Mucosa of rectum (tissue), 2 donors: ENCODE results near the gene OASL.

Experiments used
- H3K27ac ChIP-seq, 2 donors: one replicate each; pipeline ENCODE4 v1.7.0; 2013; ENCODE audit warnings: inconsistent platforms in 2 of 2, low read depth in 2 of 2, low read length in 2 of 2
- H3K27me3 ChIP-seq, 2 donors: one replicate each; pipeline ENCODE4 v1.7.0; 2013; ENCODE audit warnings: low read length in 2 of 2; ENCODE audit not compliant: control insufficient read depth in 2 of 2, insufficient read depth in 2 of 2
- H3K36me3 ChIP-seq, 2 donors: one replicate each; pipeline ENCODE4 v1.7.0; 2013; ENCODE audit warnings: low read length in 2 of 2; ENCODE audit not compliant: control insufficient read depth in 2 of 2, insufficient read depth in 2 of 2
- H3K4me1 ChIP-seq, 2 donors: one replicate each; pipeline ENCODE4 v1.7.0; 2013; ENCODE audit warnings: low read length in 2 of 2, mild to moderate bottlenecking in 1 of 2; ENCODE audit not compliant: control insufficient read depth in 2 of 2, insufficient read depth in 2 of 2
- H3K4me3 ChIP-seq, 2 donors: one replicate each; pipeline ENCODE4 v1.7.0; 2013; ENCODE audit warnings: low read length in 2 of 2
- H3K9ac ChIP-seq, 2 donors: one replicate each; pipeline ENCODE4 v1.7.0; 2013; ENCODE audit warnings: low read length in 2 of 2, low read depth in 1 of 2, mild to moderate bottlenecking in 1 of 2
- H3K9me3 ChIP-seq, 2 donors: one replicate each; pipeline ENCODE4 v1.7.0; 2013; ENCODE audit warnings: low read length in 2 of 2; ENCODE audit not compliant: control insufficient read depth in 2 of 2
- donor health status: healthy.
- donor health status: Normal muscosa, but diverticular disease.

Gene OASL

DNA sequence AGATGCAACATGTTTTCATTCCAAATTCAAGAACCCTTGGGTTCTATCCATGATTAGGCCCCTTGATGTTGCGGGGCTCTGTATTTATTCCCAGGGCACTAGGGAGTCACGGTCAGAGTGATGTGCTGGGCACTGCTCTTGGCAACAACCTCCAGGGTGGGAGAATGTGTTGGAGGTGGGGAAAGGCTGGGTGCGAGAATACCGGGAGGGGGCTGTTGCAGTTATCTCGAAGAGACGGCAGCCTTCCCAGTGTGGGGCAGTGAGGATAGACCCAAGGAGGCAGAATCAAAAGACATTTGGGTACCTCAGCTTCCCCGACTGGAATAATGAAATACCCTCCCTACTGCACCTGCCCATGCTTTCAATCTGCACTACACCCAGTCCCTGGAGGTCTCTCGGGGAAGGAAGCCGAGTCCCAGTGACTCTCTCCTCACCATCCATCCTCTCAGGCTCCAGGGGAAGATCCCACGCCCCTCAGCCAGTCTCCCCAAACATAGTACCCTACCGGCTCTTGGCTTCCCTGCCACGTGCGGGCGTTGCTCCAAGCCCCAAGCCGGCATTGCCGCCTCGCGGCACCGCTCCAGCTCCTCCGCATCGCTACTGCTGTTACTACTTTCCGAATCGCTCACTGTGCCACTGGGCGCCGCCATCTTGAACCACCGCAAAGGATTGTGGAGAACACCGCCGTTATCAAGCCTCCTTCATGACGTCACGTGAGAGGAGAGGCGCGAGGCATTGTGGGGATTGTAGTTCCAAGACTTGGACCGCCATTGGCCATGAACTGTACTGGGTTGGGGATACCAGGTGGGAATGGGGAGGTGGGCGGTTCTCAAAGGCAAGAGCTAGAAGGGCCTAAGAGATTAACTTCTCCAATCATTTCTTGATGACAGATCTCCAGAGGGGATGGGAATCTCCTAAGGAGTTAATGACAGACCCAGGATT, 22.9 kb downstream of the OASL start, which contains the start of gene C12orf43:
Gene C12orf43 (minus strand): TSS at position 663 of the 942 bp plus-strand sequence. CDS start 13 bp downstream, at position 650.
- H3K9ac ChIP-seq: peak within 1 kb of the TSS; percentile 76 to 81
- H3K4me3 ChIP-seq: peak within 1 kb of the TSS; percentile 87 to 96
- H3K36me3 ChIP-seq: peaks cover 12 to 16% of the 10 kb centered on the region in 2 donors
- H3K27ac ChIP-seq: peak within 1 kb of the TSS; percentile 13 to 72
- H3K9me3 ChIP-seq: no peaks in the 10 kb centered on the region
- no peaks in the 10 kb centered on the region for H3K27me3 ChIP-seq
- H3K4me1 ChIP-seq: peaks cover 5 to 12% of the 10 kb centered on the region in 2 donors

GRCh38 chr12:121013715-121014114, 25.3 kb downstream of the OASL start:
- H3K9me3 ChIP-seq: no peaks in the 10 kb centered on the region
- no peak overlapping the region for H3K9ac ChIP-seq
- peaks cover 21 to 34% of the 10 kb centered on the region in 2 donors for H3K36me3 ChIP-seq
- H3K4me1 ChIP-seq: peaks cover 5 to 12% of the 10 kb centered on the region in 2 donors
- H3K27ac ChIP-seq: no peak overlapping the region
- no peaks in the 10 kb centered on the region for H3K27me3 ChIP-seq
- H3K4me3 ChIP-seq: no peak overlapping the region

DNA sequence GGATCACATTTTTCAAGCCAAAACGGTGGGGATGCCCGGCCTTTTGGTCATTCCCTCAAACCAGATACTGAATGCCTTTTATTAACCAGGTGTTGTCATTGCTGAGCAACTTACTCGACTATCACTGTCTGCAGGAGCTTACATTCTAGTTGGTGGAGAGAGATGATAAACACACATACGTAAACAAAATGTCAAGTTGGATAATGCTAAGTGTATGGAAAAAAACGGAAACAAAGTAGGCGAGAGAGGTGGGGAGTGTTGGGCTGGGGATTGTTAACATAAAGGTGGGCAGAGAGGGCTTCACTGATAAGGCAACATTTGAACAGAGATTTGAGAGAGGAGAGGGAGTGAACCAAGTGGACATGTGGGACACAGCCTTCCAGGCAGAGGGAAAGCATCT, 27.2 kb downstream of the OASL start:
- Histone ChIP-seq H3K4me1 (peaks cover 5 to 12% of the 10 kb centered on the region in 2 donors), H3K27ac (no peak overlapping the region), H3K9ac (no peak overlapping the region), H3K9me3 (no peaks in the 10 kb centered on the region), H3K27me3 (no peaks in the 10 kb centered on the region), H3K36me3 (peaks cover 21 to 39% of the 10 kb centered on the region in 2 donors), H3K4me3 (no peak overlapping the region)

DNA sequence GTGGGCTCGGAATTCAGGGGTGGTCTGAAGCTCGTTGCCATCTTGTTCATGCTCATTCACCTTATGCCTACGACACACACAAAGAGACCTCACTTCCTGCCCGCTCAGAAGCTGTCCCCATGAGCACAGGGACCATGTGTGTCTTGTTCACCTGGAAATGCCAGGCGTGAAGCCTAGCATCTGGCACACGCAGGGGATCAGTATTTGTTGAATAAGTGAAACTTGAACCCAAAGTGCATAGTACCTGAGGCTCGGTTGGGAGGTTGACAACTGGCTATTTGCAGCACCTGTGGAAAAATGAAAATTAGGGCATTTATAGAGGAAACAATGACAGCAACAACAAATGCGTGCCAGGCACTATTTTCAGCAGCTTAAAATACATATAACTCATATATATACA, 28.2 kb downstream of the OASL start:
- Histone ChIP-seq H3K4me1 (peaks cover 4 to 9% of the 10 kb centered on the region in 2 donors), H3K27ac (no peak overlapping the region), H3K9me3 (no peaks in the 10 kb centered on the region), H3K9ac (no peak overlapping the region), H3K36me3 (peaks cover 21 to 39% of the 10 kb centered on the region in 2 donors), H3K4me3 (no peak overlapping the region), H3K27me3 (no peaks in the 10 kb centered on the region)

- Histone ChIP-seq H3K27ac (no peak overlapping the region), H3K9me3 (no peaks in the 10 kb centered on the region), H3K4me3 (no peak overlapping the region), H3K36me3 (peaks cover 26 to 45% of the 10 kb centered on the region in 2 donors), H3K27me3 (no peaks in the 10 kb centered on the region), H3K9ac (no peak overlapping the region), H3K4me1 (no peaks in the 10 kb centered on the region)
These were observed 29.3 kb downstream of the OASL start for GRCh38 chr12:121009741-121010140.

- Histone ChIP-seq H3K27me3 (no peaks in the 10 kb centered on the region), H3K4me1 (no peaks in the 10 kb centered on the region), H3K27ac (no peak overlapping the region), H3K9ac (no peak overlapping the region), H3K36me3 (peaks cover 37 to 54% of the 10 kb centered on the region in 2 donors), H3K9me3 (no peaks in the 10 kb centered on the region), H3K4me3 (no peak overlapping the region)
These were observed 30.5 kb downstream of the OASL start for GRCh38 chr12:121008347-121009098.

GRCh38 chr12:121005346-121005815, 33.7 kb downstream of the OASL start:
- Histone ChIP-seq H3K4me1 (no peaks in the 10 kb centered on the region), H3K4me3 (no peak overlapping the region), H3K9me3 (no peaks in the 10 kb centered on the region), H3K9ac (no peak overlapping the region), H3K27me3 (no peaks in the 10 kb centered on the region), H3K27ac (no peak overlapping the region), H3K36me3 (peaks cover 26 to 50% of the 10 kb centered on the region in 2 donors)

DNA sequence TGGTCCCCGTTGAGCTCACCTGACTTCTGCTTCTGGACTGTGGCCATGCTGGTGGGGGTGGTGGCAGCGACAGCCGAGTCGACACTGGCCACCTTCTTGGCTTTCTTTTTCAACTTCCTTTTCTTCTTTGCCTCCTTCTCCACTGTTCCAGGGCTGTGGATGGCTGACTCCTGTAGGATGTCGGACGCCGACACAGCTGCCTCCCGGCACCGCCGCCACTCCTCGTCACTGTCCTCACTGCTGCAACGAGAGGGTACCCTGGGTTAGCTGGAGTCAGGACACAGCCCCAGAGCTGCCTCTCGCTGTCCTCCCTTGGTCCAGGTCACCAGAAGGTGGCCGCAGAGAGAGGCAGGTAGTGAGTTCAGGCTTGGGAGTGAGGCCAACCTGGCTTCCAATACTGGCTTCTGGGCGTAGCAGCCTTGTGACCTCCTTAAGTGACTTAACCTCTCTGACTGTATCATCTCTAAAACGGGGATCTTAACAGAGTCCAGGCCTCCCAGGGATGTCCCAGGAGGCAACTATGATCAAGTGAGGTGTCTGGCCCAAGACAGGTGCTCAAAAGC, 34.7 kb downstream of the OASL start:
- no peak overlapping the region for H3K27ac ChIP-seq
- H3K27me3 ChIP-seq: no peaks in the 10 kb centered on the region
- peaks cover 25 to 45% of the 10 kb centered on the region in 2 donors for H3K36me3 ChIP-seq
- no peak overlapping the region for H3K4me3 ChIP-seq
- H3K9ac ChIP-seq: no peak overlapping the region
- H3K9me3 ChIP-seq: no peaks in the 10 kb centered on the region
- no peaks in the 10 kb centered on the region for H3K4me1 ChIP-seq

- H3K4me1 ChIP-seq: no peaks in the 10 kb centered on the region
- H3K27ac ChIP-seq: no peak overlapping the region
- H3K9ac ChIP-seq: no peak overlapping the region
- H3K9me3 ChIP-seq: no peaks in the 10 kb centered on the region
- no peaks in the 10 kb centered on the region for H3K27me3 ChIP-seq
- peaks cover 28 to 39% of the 10 kb centered on the region in 2 donors for H3K36me3 ChIP-seq
- no peak overlapping the region for H3K4me3 ChIP-seq
These were observed 35.4 kb downstream of the OASL start for GRCh38 chr12:121003650-121004049.
